ENCODE results near the gene PIP4K2A.

GRCh38 chr10:22536620-22537019 is 177.8 kb downstream of the PIP4K2A start:
- TF ChIP-seq CTCF (IDR thresholded peaks at IDR 0.05; ENCODE audit: insufficient read depth, low read length, poor library complexity, severe bottlenecking) = no peak
- no peak for TF ChIP-seq EZH2phosphoT487 (conservative IDR thresholded peaks at IDR 0.05; ENCODE audit: low read length)
